ENCODE data around the gene RAD51B. TPM values are rescaled to one million over a fixed set of nuclear protein-coding genes. Genes with fewer than 3 reads are reported as not detected.

RAD51B gene
- total RNA-seq, 1 experiment from 2014 or later, result 103 TPM

DNA sequence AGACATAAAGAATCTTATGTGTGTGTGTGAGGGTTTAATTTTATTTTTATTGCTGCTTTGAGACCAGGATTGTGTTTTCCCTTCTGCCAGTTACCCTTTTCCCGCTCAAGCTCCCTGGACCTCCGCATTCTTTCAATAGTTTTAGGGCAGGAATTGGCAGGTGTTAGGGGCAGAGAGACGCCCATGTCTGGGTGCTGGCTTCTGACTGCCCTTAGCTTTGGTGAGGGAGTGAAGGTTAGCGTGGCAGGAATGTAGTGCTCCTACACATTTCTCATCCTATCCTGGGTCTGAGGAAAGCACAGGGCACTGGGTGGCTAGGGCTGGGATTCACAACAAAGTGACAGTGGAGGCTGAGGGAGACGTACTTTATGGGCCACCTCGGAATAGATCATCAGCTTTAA is 545.2 kb downstream of the RAD51B start:
- in situ Hi-C loops (cut with HindIII; ENCODE audit: low sequenced_read_pairs), result no loop called here
- no peak for DNase-seq (ENCODE audit: low spot score)

DNA sequence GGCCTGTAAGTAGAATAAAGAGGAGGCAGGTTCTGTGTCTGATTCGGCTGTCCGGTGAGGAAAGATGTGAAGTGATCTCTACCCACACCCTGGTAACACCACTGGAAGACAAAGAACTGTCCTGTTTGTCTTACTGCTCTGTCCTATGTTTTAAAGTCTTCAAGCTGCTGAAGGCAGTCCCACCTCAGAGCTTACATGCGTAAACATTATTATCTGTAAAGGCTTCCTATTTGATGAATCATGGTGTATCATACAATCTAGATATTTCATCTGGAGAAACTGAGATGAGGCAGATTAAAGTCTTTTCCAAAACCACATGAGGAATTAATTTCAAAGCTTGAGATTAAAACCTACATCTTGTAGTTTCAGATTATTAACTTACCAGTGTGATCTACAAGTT is 545.6 kb downstream of the RAD51B start:
- DNase-seq (ENCODE audit: low spot score), result no peak
- in situ Hi-C loops (cut with HindIII; ENCODE audit: low sequenced_read_pairs), result no loop called here

DNA sequence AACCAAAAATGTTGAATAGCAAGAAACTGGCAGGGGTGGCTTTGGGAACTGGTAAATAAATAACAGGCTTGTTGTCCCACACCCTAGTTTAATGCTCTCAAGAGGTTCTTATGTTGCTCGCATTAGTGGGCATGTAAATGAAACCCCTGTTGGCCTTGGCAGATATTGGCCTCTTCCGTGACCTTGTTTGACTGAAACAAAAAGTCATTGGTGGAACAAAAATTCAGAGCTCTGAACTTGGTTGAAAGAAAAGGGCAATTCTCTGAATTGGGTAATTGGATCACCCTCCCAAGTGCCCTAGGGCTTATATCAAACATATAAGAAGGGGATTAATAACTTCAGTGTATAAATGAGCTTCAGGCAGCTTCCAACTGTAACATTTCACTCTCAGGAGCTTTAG is 547.1 kb downstream of the RAD51B start:
- in situ Hi-C loops (cut with HindIII; ENCODE audit: low sequenced_read_pairs), result no loop called here
- DNase-seq (ENCODE audit: low spot score), result no peak

DNA sequence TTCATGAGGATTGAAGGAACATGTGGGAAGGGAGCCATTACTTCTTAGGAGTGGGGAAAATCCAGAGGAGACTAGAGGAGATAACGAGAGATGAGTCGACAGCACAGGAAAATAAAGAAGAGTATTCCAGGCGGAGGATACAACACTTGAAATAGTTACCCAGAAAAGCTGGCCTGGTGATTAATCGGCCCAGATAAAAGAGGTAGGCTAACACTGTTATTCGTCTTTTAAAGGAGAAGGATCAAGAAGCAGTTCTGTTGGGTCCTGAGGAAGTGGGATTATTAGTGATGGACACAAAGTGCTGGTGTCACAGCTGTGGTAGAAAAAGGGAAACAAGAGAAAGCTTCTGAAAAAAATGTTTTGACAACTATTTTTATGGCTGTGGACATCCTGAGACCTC is 548.0 kb downstream of the RAD51B start:
- in situ Hi-C loops (cut with HindIII; ENCODE audit: low sequenced_read_pairs), result no loop called here
- DNase-seq (ENCODE audit: low spot score), result no peak

DNA sequence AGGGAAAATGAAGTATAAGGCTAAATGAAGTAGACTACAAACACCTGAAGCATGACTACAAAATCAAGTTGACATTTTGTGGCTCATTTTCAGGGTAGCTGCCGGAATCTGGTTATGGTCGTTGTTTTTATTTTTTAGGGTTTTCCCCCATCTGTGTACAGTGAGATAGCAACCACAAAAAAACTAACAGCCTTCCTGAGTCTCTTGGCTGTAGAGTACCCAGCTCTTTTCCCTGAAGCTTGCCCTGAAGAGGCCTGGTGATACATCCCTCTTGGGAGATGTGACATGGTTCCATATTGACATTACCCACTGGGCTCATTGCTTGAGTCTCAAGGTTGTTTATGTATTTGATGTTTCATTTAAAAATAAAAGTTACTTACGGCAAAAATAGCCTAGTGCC is 549.3 kb downstream of the RAD51B start:
- in situ Hi-C loops (cut with HindIII; ENCODE audit: low sequenced_read_pairs), result no loop called here
- no peak for DNase-seq (ENCODE audit: low spot score)

DNA sequence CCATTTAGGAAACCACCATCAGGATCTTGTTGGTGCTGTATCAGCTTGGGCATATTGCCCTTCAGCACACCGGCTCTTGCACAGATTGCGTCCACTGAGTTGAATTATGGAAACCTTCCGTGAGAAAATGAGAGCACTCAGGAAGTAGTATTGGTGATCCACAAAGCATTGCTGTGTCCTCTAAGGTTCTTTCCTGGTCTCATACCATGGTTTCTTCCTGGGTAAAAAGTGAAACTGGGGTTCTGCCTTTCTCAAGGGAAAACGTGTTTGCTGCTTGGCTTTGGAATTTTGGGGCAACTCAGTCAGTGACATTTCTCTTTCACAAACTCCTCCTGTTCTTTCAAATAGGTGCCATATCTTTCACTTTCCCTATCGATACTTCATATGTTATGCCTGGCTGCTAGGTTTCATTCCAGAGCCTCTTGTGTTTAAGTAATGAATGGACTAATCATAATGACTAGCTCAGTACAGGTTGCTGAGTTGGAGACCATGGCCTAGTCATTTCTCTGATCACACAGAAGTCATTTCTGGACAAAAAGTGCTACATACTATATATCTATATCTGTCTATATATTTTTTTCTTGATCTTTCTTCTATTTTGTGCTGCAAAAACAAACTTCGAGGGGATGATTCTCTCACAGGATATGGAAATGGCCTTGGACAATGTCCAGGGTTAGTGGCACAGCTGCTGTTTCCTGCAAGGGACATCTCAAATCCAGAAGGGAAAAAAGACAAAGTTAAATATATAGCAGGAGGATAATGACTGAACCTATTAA is 549.9 kb downstream of the RAD51B start:
- DNase-seq (ENCODE audit: low spot score), result no peak
- in situ Hi-C loops (cut with HindIII; ENCODE audit: low sequenced_read_pairs), result no loop called here

GRCh38 chr14:68370057-68370360 is 550.4 kb downstream of the RAD51B start:
- in situ Hi-C loops (cut with HindIII; ENCODE audit: low sequenced_read_pairs), result no loop called here
- no peak for DNase-seq (ENCODE audit: low spot score)

GRCh38 chr14:68372368-68372767 is 552.8 kb downstream of the RAD51B start:
- in situ Hi-C loops (cut with HindIII; ENCODE audit: low sequenced_read_pairs), result no loop called here

GRCh38 chr14:68373124-68373646 is 553.6 kb downstream of the RAD51B start:
- in situ Hi-C loops (cut with HindIII; ENCODE audit: low sequenced_read_pairs), result no loop called here
- DNase-seq (ENCODE audit: low spot score), result no peak

More at GRCh38 chr14:68372368-68372767, 552.8 kb downstream of the RAD51B start:
- DNase-seq (ENCODE audit: low spot score), result no peak

DNA sequence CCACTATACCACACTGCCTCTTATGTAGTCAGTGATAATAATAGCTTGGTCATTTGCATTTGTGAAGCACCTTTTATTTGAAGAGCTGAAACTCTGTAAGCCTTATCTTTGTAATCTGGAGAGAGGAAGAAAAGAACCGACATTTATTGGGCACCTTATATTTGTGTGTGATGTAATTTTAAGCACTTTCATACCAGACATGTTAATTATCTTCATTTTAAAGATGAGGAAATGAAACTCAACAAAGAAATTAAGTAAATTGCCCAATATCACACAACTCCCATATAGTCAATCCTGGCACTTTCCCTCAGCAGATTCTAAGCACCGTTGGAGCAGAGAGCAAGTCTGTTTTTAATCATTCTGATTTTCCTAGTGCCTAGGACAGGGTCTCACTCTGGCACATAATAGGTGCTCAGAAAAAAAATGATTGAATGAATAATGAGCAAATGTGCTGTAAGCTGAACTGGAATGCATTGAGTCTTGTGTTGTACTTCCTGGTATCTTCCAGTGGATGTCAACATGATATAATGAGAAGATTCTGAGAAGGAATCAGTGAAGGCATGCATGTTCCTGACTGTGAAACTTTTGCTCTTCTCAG is 554.4 kb downstream of the RAD51B start:
- in situ Hi-C loops (cut with HindIII; ENCODE audit: low sequenced_read_pairs), result no loop called here
- DNase-seq (ENCODE audit: low spot score), result no peak

DNA sequence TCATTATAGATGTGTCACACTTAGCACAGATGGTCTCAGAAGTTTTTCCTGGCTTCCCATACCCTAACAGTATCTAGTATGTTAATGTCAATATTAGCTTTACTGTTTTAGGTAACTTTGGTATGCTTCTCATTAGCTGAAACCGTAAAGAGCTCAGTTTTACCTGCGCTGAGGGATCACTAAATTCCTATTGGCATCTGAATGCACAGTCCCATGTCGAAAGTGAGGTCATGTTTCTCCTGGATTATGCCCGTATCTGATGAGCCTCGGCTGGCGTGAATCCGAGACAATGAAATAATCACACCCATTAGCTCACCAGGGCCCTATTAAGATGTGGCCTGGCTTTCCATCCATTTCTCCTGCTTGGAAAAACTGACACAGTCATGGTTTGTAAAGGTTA is 555.1 kb downstream of the RAD51B start:
- no peak for DNase-seq (ENCODE audit: low spot score)
- in situ Hi-C loops (cut with HindIII; ENCODE audit: low sequenced_read_pairs), result no loop called here

DNA sequence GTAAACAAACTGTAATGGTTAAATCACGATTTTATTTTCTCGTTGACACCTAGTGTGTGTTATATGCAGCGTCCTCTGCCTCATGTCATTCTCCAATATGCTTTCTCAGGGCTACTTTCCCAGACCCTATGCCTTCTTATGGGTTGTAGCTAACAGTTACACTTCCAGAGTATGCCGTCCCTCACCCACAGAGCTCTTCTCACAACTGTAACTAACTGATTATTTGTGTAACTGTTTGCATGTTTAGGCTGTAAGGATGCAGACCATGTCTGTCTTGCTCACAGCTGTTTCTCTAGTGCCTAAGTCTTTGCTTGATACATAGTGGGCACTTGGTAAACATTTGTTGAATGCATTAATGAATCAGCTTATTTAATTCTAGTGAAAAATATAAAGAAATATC is 555.8 kb downstream of the RAD51B start:
- DNase-seq (ENCODE audit: low spot score), result no peak
- in situ Hi-C loops (cut with HindIII; ENCODE audit: low sequenced_read_pairs), result no loop called here

- in situ Hi-C loops (cut with HindIII; ENCODE audit: low sequenced_read_pairs), result no loop called here
- DNase-seq (ENCODE audit: low spot score), result no peak
These were observed 556.6 kb downstream of the RAD51B start for GRCh38 chr14:68376067-68376779.

DNA sequence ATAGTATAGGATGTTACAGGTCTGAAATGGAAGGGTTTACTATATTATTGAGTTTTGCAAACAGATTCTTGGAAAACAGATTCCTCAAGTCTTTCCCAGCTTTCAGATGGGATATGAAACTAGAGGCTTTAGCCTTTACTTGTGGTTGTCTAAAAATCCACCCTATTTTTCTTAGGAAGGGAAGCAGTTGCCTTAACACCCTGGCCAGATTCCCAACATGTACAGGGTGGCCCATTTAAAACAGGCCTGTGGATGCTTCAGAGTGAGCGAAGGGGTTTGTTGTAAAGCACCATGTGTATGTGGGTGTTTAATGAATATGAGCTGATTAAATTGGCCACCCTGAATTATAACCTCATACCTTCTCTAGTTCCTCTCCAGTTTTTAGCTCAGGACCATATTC is 557.4 kb downstream of the RAD51B start:
- in situ Hi-C loops (cut with HindIII; ENCODE audit: low sequenced_read_pairs), result no loop called here
- DNase-seq (ENCODE audit: low spot score), result no peak

DNA sequence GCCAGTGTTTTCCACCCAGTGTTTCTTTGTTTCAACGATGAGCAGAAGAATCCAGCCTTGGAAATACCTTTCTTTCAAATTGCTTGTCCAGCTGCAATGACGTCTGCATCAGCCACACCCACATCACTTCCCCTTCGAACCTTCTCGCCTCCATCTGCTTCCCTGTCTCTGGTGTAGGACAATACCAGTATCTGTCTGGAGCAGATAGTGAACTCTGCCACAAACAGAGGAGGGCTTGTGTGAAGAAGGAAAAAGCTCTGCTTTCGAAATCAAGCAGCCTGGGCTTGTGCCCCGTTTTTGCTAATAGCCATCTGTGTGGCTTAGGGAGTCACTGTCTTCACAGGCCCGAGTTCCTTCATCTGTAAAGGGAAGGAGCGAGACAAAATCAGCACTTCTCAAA is 557.9 kb downstream of the RAD51B start:
- in situ Hi-C loops (cut with HindIII; ENCODE audit: low sequenced_read_pairs), result no loop called here
- no peak for DNase-seq (ENCODE audit: low spot score)

DNA sequence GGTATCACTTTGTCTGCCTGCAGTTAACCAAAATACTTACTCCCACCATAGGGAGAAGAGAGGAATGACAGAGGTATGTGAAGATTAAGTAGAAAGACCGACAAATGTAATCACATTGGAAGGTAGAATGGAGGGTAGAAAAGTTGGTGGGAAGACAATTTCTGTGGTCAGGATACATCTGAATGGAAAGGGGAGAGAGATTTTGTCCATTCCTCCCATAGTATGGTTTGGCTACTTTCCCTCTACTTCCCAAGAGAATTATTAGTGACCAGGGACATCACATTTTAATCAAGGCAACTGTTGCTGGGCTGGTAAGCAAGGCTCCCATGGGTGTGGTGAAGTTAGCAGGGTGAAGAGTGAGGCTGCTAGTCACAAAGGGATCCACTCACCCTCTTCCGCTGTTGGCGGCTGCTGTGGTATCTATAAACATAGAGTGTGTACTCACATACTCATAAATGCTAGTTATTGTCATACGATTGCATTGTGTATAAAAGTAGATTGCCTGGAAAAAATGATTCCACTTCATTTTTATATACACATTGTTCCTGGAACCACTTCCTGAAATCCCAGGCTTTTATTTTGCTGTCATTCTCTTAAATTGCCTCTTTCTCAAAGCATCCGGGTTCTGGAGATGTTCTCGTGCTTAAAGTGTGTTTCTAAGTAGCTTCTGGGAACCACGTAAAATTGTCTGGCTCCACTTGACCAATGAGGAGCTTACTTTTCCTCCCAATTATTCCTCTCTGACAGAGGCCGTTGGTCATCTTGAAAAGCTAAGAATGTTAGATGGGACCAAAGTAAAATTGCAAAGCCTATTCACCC is 560.1 kb downstream of the RAD51B start:
- in situ Hi-C loops (cut with HindIII; ENCODE audit: low sequenced_read_pairs), result no loop called here
- no peak for DNase-seq (ENCODE audit: low spot score)

GRCh38 chr14:68380329-68380741 is 560.8 kb downstream of the RAD51B start:
- no peak for DNase-seq (ENCODE audit: low spot score)
- in situ Hi-C loops (cut with HindIII; ENCODE audit: low sequenced_read_pairs), result no loop called here

DNA sequence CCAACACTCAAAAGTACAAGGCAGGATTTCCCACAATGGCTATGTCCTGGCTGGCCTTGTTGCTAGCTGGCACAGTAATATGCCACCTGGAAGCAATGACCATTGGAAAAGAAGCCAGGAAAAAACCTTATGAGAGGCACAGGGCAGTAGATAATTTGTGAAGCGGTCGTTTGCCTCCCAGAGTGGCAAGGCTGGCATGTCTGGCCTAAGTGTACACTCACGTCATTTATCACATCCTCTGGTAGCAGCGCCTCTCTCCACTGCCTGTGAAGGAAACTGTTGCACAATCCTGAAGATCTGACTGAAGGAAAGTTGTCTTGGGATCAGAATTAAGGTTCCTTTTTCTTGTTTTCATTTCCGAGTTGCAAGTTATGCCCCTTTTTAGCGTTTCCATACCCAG is 564.8 kb downstream of the RAD51B start:
- in situ Hi-C loops (cut with HindIII; ENCODE audit: low sequenced_read_pairs), result no loop called here
- peak; percentile 52 for DNase-seq (ENCODE audit: low spot score)

GRCh38 chr14:68384881-68385280 is 565.3 kb downstream of the RAD51B start:
- no peak for DNase-seq (ENCODE audit: low spot score)
- in situ Hi-C loops (cut with HindIII; ENCODE audit: low sequenced_read_pairs), result no loop called here

GRCh38 chr14:68386446-68386845 is 566.9 kb downstream of the RAD51B start:
- in situ Hi-C loops (cut with HindIII; ENCODE audit: low sequenced_read_pairs), result no loop called here
- DNase-seq (ENCODE audit: low spot score), result no peak
